Gastroesophageal sphincter (tissue), 3 donors: ENCODE measurements around the gene SUN3.

Source experiments
- CTCF ChIP-seq, 4 experiments: fragments of 200-600 bp in 2 of 4; fragments of 450-650 bp in 2 of 4; sonication (generic) in 1 of 4; IDR thresholded peaks; one replicate each; pipeline ENCODE4 v1.5.1; 2017 to 2019; ENCODE audit warnings: antibody characterized with exemption in 4 of 4, mild to moderate bottlenecking in 2 of 4, moderate library complexity in 2 of 4
- POLR2A ChIP-seq, 2 donors: fragments of 450-650 bp; IDR thresholded peaks; one replicate each; pipeline ENCODE4 v1.6.1; 2017; ENCODE audit warnings: antibody characterized with exemption in 2 of 2, mild to moderate bottlenecking in 2 of 2, moderate library complexity in 1 of 2

- no peak for TF ChIP-seq CTCF (IDR thresholded peaks at IDR 0.05)
- TF ChIP-seq POLR2A (IDR thresholded peaks at IDR 0.05), result no peak
Measured at GRCh38 chr7:48035967-48036478, 7.1 kb upstream of the SUN3 start.
